ENCODE results near the gene FDX1. TPM values are rescaled to one million over a fixed set of nuclear protein-coding genes. Genes with fewer than 3 reads are reported as not detected.

FDX1 gene
- total RNA-seq, 2 donors from 2014 or later, result 8.0 to 16.9 TPM

DNA sequence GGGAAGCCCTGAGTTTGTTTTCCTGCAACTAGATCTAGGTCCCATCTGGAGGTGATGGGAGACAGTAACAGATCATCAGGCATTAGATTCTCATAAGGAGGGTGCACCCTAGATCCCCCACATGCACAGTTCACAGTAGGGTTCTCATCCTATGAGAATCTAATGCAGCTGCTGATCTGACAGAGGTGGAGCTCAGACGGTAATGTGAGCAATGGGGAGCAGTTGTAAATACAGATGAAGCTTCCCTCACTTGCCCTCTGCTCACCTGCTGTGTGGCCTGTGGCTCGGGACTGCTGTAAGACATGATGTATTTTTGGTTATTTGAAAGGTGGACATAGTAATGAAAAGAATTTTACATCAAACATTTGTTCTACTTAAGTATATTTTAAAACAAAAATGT, 20.5 kb downstream of the FDX1 start:
- Histone ChIP-seq H3K36me3 (no peaks in the 10 kb centered on the region), H3K27ac (no peak overlapping the region), H3K9me3 (no peaks in the 10 kb centered on the region), H3K4me3 (no peak overlapping the region), H3K4me1 (ENCODE audit: control insufficient read depth in 1 of 2, low read depth in 2 of 2) (peaks cover 3 to 18% of the 10 kb centered on the region in 2 donors), H3K27me3 (replicated peaks; ENCODE audit: insufficient read depth) (no peaks in the 10 kb centered on the region)
- DNase-seq (ENCODE audit: low spot score) (no peak), ATAC-seq (ENCODE audit: insufficient number of reproducible peaks, low FRiP score, low read depth) (no peak)
- TF ChIP-seq CTCF (IDR thresholded peaks at IDR 0.05), result no peak

DNA sequence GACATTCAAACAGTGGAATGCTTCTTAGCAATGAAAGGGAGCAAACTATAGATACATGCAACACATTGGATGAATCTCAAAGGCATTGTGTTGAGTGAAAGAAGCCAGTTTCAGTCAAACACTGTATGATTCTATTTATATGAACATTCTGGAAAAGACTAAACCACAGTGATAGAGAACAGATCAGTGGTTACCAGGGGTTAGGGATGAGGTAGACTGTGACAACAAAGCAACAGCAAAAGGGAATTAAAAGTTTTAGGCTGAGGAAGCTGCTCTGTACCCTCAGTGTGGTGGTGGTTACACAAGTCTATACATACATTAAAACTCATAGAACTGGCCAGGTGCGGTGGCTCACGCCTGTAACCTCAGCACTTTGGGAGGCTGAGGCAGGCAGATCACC, 23.0 kb downstream of the FDX1 start:
- Histone ChIP-seq H3K27ac (no peak overlapping the region), H3K4me3 (no peak overlapping the region), H3K27me3 (replicated peaks; ENCODE audit: insufficient read depth) (no peaks in the 10 kb centered on the region), H3K4me1 (ENCODE audit: control insufficient read depth in 1 of 2, low read depth in 2 of 2) (peaks cover 3 to 18% of the 10 kb centered on the region in 2 donors), H3K36me3 (no peaks in the 10 kb centered on the region), H3K9me3 (no peaks in the 10 kb centered on the region)
- DNase-seq (ENCODE audit: low spot score) (no peak), ATAC-seq (ENCODE audit: insufficient number of reproducible peaks, low FRiP score, low read depth) (no peak)
- TF ChIP-seq CTCF (IDR thresholded peaks at IDR 0.05), result no peak

DNA sequence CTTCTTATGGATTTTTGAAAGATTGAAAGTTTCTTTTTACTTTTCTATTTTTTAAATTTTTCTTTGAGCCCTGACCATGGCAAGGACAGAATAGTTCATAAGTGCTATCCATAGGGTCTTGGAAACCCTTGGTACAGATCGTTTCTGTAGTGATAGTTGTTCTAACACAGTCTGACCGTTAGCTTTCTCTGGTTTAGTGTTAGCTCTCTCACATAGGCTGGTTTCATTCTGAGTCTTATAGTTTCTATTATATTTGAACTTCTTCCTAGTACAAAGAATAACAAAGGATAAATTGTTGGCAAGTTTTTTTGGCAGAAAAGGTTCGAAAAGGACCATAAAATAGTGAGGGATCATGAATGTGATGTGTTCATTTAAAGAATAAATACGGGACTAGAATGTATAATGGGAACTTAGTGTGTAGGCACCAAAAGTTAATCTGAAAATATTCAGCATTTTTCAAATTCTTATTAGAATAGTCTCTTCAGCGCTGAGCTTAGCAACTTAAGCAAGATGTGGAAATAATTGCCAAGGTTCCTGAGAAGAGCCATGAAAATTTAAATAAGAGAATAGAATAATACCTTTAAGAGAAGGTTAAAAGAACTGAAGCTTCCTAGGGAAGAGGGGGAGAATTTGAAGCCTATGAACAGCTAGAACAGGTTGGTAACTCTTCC, 24.1 kb downstream of the FDX1 start:
- Histone ChIP-seq H3K4me3 (no peak overlapping the region), H3K27me3 (replicated peaks; ENCODE audit: insufficient read depth) (no peaks in the 10 kb centered on the region), H3K9me3 (no peaks in the 10 kb centered on the region), H3K36me3 (no peaks in the 10 kb centered on the region), H3K4me1 (ENCODE audit: control insufficient read depth in 1 of 2, low read depth in 2 of 2) (peaks cover 3 to 12% of the 10 kb centered on the region in 2 donors), H3K27ac (no peak overlapping the region)
- DNase-seq (ENCODE audit: low spot score) (no peak), ATAC-seq (ENCODE audit: insufficient number of reproducible peaks, low FRiP score, low read depth) (no peak)
- TF ChIP-seq CTCF (IDR thresholded peaks at IDR 0.05), result no peak

- Histone ChIP-seq H3K4me1 (ENCODE audit: control insufficient read depth in 1 of 2, low read depth in 2 of 2) (peaks cover 3 to 10% of the 10 kb centered on the region in 2 donors), H3K27me3 (replicated peaks; ENCODE audit: insufficient read depth) (no peaks in the 10 kb centered on the region), H3K36me3 (no peaks in the 10 kb centered on the region), H3K27ac (no peak overlapping the region), H3K9me3 (no peaks in the 10 kb centered on the region), H3K4me3 (no peak overlapping the region)
- DNase-seq (ENCODE audit: low spot score) (no peak), ATAC-seq (ENCODE audit: insufficient number of reproducible peaks, low FRiP score, low read depth) (no peak)
- no peak for TF ChIP-seq CTCF (IDR thresholded peaks at IDR 0.05)
These were observed 24.9 kb downstream of the FDX1 start for GRCh38 chr11:110454609-110455008.

GRCh38 chr11:110455718-110456117, 26.0 kb downstream of the FDX1 start:
- TF ChIP-seq CTCF (IDR thresholded peaks at IDR 0.05), result no peak
- Histone ChIP-seq H3K27me3 (replicated peaks; ENCODE audit: insufficient read depth) (no peaks in the 10 kb centered on the region), H3K4me3 (no peak overlapping the region), H3K9me3 (no peaks in the 10 kb centered on the region), H3K36me3 (no peaks in the 10 kb centered on the region), H3K27ac (no peak overlapping the region), H3K4me1 (ENCODE audit: control insufficient read depth in 1 of 2, low read depth in 2 of 2) (peaks cover 3 to 10% of the 10 kb centered on the region in 2 donors)
- ATAC-seq (ENCODE audit: insufficient number of reproducible peaks, low FRiP score, low read depth) (no peak), DNase-seq (ENCODE audit: low spot score) (no peak)

Measured in thoracic aorta (tissue), 2 donors.